ENCODE data around the gene TBC1D2B. TPM values are rescaled to one million over a fixed set of nuclear protein-coding genes. Genes with fewer than 3 reads are reported as not detected.

TBC1D2B gene
- 46.0 TPM for total RNA-seq

DNA sequence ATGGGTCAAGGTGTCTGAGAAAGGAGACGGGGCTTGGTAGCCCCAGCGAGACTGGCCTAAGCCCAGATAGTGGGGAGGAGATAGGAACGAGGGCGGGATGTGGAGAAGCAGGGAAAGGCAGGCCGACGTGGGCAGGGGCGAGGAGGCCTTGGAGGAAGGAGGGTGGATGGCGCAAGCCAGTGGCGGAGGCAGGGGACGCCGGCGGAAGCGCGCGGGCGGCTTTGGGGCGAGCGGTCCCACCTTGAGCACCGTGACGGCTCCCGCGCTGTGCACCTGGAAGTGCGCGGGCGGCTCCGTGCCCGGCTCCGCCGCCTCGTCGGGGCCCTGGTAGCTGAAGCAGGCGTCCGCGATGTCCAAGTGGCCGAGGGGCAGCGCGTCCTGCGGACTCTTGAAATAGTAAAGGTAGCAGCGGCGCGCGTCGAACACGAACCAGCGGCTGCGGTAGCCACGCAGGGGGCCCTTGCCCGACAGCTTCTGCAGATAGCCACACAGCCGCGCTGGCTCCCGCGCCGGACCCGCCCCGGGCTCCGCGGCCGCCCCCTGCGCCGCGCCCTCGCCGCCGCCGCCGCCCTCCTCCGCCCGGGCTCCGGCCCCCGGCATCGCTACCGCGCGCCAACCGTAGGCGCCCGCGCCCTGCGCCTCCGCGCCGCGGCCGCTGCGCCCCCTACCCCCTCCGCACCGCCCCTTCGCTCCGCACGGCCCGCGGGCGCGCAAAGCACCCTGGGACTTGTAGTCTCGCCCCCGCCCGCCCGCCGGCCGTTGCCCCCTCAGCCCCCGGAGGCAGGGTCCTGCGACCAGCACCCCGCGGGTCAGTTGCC, at the start of gene TBC1D2B:
Gene TBC1D2B (minus strand): TSS at position 659 of the 818 bp plus-strand sequence. CDS start 59 bp downstream, at position 600.

DNA sequence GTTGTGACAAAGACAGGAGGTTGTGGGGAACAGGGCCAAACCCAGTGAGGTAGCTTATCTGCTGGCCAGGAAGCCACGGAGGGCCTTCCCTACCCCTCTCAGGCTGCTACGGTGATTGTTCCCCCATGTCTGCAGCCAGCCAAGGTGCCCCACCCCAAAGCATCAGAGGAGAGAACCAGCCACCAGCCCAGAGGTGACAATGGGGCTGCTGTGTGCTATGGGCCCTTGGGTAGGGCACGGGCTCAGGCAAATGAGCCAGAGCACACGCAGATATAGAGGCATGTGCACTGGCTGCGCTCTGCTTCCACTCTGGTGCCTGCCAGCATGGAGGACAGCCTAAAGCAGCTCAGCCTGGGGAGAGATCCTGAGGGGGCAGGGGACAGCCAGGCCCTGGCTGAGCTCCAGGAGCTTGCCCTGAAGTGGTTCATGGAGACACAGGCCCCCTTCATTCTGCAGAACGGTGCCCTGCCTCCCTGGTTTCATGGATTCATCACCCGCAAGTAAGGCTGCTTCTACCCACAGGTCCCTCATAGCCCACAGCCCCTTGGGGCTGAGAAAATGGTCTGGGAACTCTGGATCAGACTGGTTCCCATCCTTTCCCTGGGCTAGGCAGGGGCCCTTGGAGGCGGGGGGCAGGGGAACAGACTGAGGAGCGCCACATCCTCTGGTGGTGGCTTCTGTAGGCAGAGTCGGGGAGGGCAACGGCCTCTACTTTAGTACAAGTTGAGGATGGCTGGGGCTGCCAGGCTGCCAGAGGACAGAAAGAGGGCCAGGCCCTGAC, 14.9 kb upstream of the TBC1D2B start, which contains the start of gene SH2D7:
Gene SH2D7 (plus strand): TSS at position 301 of the 781 bp plus-strand sequence. CDS start 24 bp downstream, at position 325.

Other genes starting within 250 kb of the TBC1D2B start
- not detected for gene SH2D7, start 14.8 kb upstream of the TBC1D2B start, total RNA-seq
- gene CIB2, start 53.7 kb upstream of the TBC1D2B start, total RNA-seq = 14.4 TPM
- gene IDH3A, start 71.7 kb upstream of the TBC1D2B start, total RNA-seq = 84.8 TPM
- gene ACSBG1, start 156.9 kb upstream of the TBC1D2B start, total RNA-seq = 1.0 TPM
- gene DNAJA4, start 186.9 kb upstream of the TBC1D2B start, total RNA-seq = 30.6 TPM
- gene SKIC8, start 221.9 kb upstream of the TBC1D2B start, total RNA-seq = 60.8 TPM